ENCODE measurements around the gene STAG1.
"Not testable (repeated sequence)": the region's sequence is repeated elsewhere in the genome, so short reads cannot be mapped to it uniquely, and the experiment has no call there.

- not testable (repeated sequence) for TF ChIP-seq POLR2AphosphoS5 (IDR thresholded peaks at IDR 0.05; ENCODE audit: insufficient read depth in 1 of 2, low read depth in 1 of 2); CTCF (IDR thresholded peaks at IDR 0.05)
These were observed 42.4 kb downstream of the STAG1 start for GRCh38 chr3:136709775-136710174.

All from vagina (tissue), 2 donors.